CD4-positive, CD25-positive, alpha-beta regulatory T cell (primary cell): Measurements from ENCODE around the gene OR52E6. TPM values are rescaled to one million over a fixed set of nuclear protein-coding genes. Genes with fewer than 3 reads are reported as not detected.
A peak's percentile ranks its signal among the peaks of the same experiment; 100 is the strongest.

Source experiments
- ATAC-seq, 2 donors: fragments of 150-1000 bp; cut with Tn5 transposase; one replicate each; pipeline ENCODE4 v1.10.0; 2021; ENCODE audit warnings: low read depth in 2 of 2, moderate number of reproducible peaks in 2 of 2, moderate library complexity in 1 of 2
- DNase-seq, 3 donors: peaks; one replicate each; pipeline versions ENCODE4 v3.0.0 to v3.0.0-alpha.2; 2012 to 2022; ENCODE audit warnings: mixed read lengths in 1 of 3
- H3K27ac ChIP-seq: one replicate; pipeline ENCODE4 v1.7.0; 2013; ENCODE audit warnings: mild to moderate bottlenecking, low read length; ENCODE audit not compliant: insufficient read depth, poor library complexity, severe bottlenecking
- H3K27me3 ChIP-seq: one replicate; pipeline ENCODE4 v1.7.0; 2013; ENCODE audit warnings: low read length; ENCODE audit not compliant: control insufficient read depth, insufficient read depth
- H3K36me3 ChIP-seq: one replicate; pipeline ENCODE4 v1.7.0; 2013; ENCODE audit warnings: mild to moderate bottlenecking, low read length, moderate library complexity; ENCODE audit not compliant: control insufficient read depth, insufficient read depth
- H3K4me1 ChIP-seq: 2 replicates; pipeline ENCODE4 v1.7.0; 2013; ENCODE audit warnings: mild to moderate bottlenecking, low read length; ENCODE audit not compliant: insufficient read depth, control insufficient read depth, poor library complexity, severe bottlenecking
- H3K4me3 ChIP-seq: one replicate; pipeline ENCODE4 v1.7.0; 2013; ENCODE audit warnings: low read depth, mild to moderate bottlenecking, low read length, moderate library complexity
- H3K9me3 ChIP-seq, 2 experiments: 1 replicate in 1 of 2; 2 replicates in 1 of 2; pipeline ENCODE4 v1.7.0; 2013; ENCODE audit warnings: low read length in 2 of 2, mild to moderate bottlenecking in 1 of 2, moderate library complexity in 1 of 2; ENCODE audit not compliant: control insufficient read depth in 2 of 2
- H3K27ac Mint-ChIP-seq, 3 donors: one replicate each; pipeline ENCODE4 v1.8.0; 2020 to 2022; ENCODE audit warnings: mild to moderate bottlenecking in 3 of 3, mixed read lengths in 3 of 3, moderate library complexity in 2 of 3
- H3K27me3 Mint-ChIP-seq: one replicate; pipeline ENCODE4 v1.8.0; 2022; ENCODE audit warnings: mild to moderate bottlenecking, mixed read lengths
- H3K36me3 Mint-ChIP-seq: one replicate; pipeline ENCODE4 v1.8.0; 2020; ENCODE audit warnings: mixed read lengths
- H3K4me1 Mint-ChIP-seq, 4 donors: one replicate each; pipeline ENCODE4 v1.8.0; 2020 to 2022; ENCODE audit warnings: mixed read lengths in 4 of 4, mild to moderate bottlenecking in 1 of 4
- H3K4me3 Mint-ChIP-seq, 4 donors: one replicate each; pipeline ENCODE4 v1.8.0; 2020 to 2022; ENCODE audit warnings: mild to moderate bottlenecking in 4 of 4, mixed read lengths in 4 of 4, moderate library complexity in 3 of 4
- H3K9me3 Mint-ChIP-seq, 7 donors: one replicate each; pipeline ENCODE4 v1.8.0; 2020 to 2022; ENCODE audit warnings: mixed read lengths in 7 of 7, mild to moderate bottlenecking in 3 of 7, moderate library complexity in 2 of 7
- polyA plus RNA-seq, 4 donors: library from polyadenylated mRNA; unstranded; fragments of 300-500 nt; fragmentation: Illumina TruSeq; gene quantifications; one replicate each; pipeline ENCODE4 v1.2.3, GENCODE V29; 2021
- total RNA-seq: library from RNA; stranded (reverse); gene quantifications from one replicate; pipeline ENCODE4 v1.2.3, GENCODE V29; 2022

The OR52E6 gene
- not detected for total RNA-seq
- not detected for polyA plus RNA-seq

GRCh38 chr11:5841797-5842196 lies at the start of gene OR52E6:
OR52E6 (minus strand) TSS chr11:5841897; CDS start chr11:5841897, 0 bp downstream.
- H3K36me3 Mint-ChIP-seq, result no peaks in the 10 kb centered on the region
- peaks cover 0 to 3% (median 0%) of the 10 kb centered on the region in 7 donors for H3K9me3 Mint-ChIP-seq
- no peak within 1 kb of the TSS for H3K27ac ChIP-seq
- ATAC-seq (no peak), DNase-seq (no peak)
- no peaks in the 10 kb centered on the region for H3K36me3 ChIP-seq
- no peaks in the 10 kb centered on the region for H3K27me3 ChIP-seq
- no peaks in the 10 kb centered on the region for H3K27me3 Mint-ChIP-seq
- H3K4me3 Mint-ChIP-seq, result no peak within 1 kb of the TSS
- no peaks in the 10 kb centered on the region for H3K4me1 ChIP-seq
- no peak within 1 kb of the TSS for H3K27ac Mint-ChIP-seq
- no peak within 1 kb of the TSS for H3K4me3 ChIP-seq
- peaks cover 0 to 2% of the 10 kb centered on the region in 2 experiments for H3K9me3 ChIP-seq
- H3K4me1 Mint-ChIP-seq, result no peaks in the 10 kb centered on the region

- Histone ChIP-seq H3K4me3 (no peak overlapping the region), H3K9me3 (no peaks in the 10 kb centered on the region), H3K27ac (no peak overlapping the region), H3K36me3 (no peaks in the 10 kb centered on the region), H3K4me1 (no peaks in the 10 kb centered on the region), H3K27me3 (no peaks in the 10 kb centered on the region)
- no peaks in the 10 kb centered on the region for H3K4me1 Mint-ChIP-seq
- H3K36me3 Mint-ChIP-seq, result no peaks in the 10 kb centered on the region
- no peak overlapping the region for H3K4me3 Mint-ChIP-seq
- peaks cover 0 to 2% (median 0%) of the 10 kb centered on the region in 7 donors for H3K9me3 Mint-ChIP-seq
- DNase-seq, result peak in 1 of 3 donors; percentile 23
- H3K27ac Mint-ChIP-seq, result no peak overlapping the region
- peaks cover 6% of the 10 kb centered on the region for H3K27me3 Mint-ChIP-seq
- no peak for ATAC-seq
Observed at GRCh38 chr11:5891216-5891800, 49.6 kb upstream of the OR52E6 start.

GRCh38 chr11:5887661-5888060 lies 46.0 kb upstream of the OR52E6 start:
- Mint-ChIP-seq H3K27me3 (peaks cover 4% of the 10 kb centered on the region), H3K4me1 (no peaks in the 10 kb centered on the region), H3K36me3 (no peaks in the 10 kb centered on the region), H3K27ac (no peak overlapping the region), H3K4me3 (no peak overlapping the region), H3K9me3 (peaks cover 0 to 2% (median 0%) of the 10 kb centered on the region in 7 donors)
- Histone ChIP-seq H3K27ac (no peak overlapping the region), H3K9me3 (no peaks in the 10 kb centered on the region), H3K4me3 (no peak overlapping the region), H3K27me3 (no peaks in the 10 kb centered on the region), H3K4me1 (no peaks in the 10 kb centered on the region), H3K36me3 (no peaks in the 10 kb centered on the region)
- ATAC-seq, result no peak
- no peak for DNase-seq

DNA sequence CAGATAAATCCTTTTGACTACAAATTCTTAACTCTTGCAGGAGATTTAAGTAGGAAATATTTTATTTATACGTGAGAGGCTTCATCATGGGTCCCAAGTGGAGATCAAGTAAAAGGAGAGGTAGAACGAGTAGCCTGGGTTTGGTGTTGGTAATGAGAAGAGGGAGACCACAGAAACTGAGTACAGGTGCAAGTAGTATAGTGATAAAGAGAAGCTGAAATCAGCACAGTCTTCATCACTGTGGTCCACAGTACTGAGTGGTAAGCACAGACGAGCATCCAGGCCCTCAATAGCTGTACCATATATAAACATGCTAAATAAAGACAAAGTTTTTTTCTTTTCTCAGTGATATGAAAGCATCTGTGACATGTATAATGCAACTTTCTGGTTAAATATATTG lies 45.5 kb upstream of the OR52E6 start:
- Histone ChIP-seq H3K9me3 (no peaks in the 10 kb centered on the region), H3K4me1 (no peaks in the 10 kb centered on the region), H3K27me3 (no peaks in the 10 kb centered on the region), H3K27ac (no peak overlapping the region), H3K4me3 (no peak overlapping the region), H3K36me3 (no peaks in the 10 kb centered on the region)
- Mint-ChIP-seq H3K9me3 (peaks cover 0 to 2% (median 0%) of the 10 kb centered on the region in 7 donors), H3K4me3 (no peak overlapping the region), H3K36me3 (no peaks in the 10 kb centered on the region), H3K4me1 (no peaks in the 10 kb centered on the region), H3K27me3 (peaks cover 4% of the 10 kb centered on the region), H3K27ac (no peak overlapping the region)
- ATAC-seq (no peak), DNase-seq (no peak)

- no peaks in the 10 kb centered on the region for H3K27me3 ChIP-seq
- no peak overlapping the region for H3K27ac Mint-ChIP-seq
- H3K4me3 ChIP-seq, result no peak overlapping the region
- no peaks in the 10 kb centered on the region for H3K36me3 ChIP-seq
- no peak for DNase-seq
- H3K4me1 Mint-ChIP-seq, result no peaks in the 10 kb centered on the region
- no peaks in the 10 kb centered on the region for H3K36me3 Mint-ChIP-seq
- H3K27me3 Mint-ChIP-seq, result peaks cover 4% of the 10 kb centered on the region
- no peaks in the 10 kb centered on the region for H3K9me3 ChIP-seq
- H3K4me1 ChIP-seq, result no peaks in the 10 kb centered on the region
- H3K9me3 Mint-ChIP-seq, result no peaks in the 10 kb centered on the region
- H3K27ac ChIP-seq, result no peak overlapping the region
- no peak overlapping the region for H3K4me3 Mint-ChIP-seq
- ATAC-seq, result no peak
Observed at GRCh38 chr11:5881756-5882155, 40.1 kb upstream of the OR52E6 start.

DNA sequence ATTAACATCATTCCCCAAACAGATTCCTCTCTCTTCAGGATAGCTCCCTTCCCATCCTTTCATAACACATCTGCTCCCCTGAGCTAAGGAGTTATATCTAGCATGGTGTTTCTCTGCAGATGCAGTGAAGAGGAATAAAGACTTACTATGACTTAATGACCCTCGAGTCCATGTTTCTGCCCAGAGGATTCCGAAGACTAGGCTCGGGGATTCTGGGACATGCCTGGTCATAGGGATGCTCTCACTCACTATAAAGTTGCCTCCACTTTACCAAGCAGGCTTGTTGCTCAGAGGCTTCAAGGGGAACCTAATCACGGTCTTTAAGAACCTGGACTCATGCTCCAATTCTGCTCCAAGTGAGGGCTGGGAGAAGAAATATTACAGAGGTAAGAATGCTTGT lies 38.6 kb upstream of the OR52E6 start, which contains the start of gene OR52E4:
Gene OR52E4 (plus strand): TSS at position 301 of the 400 bp plus-strand sequence. CDS start 3,664 bp downstream, outside the sequence.
- no peaks in the 10 kb centered on the region for H3K9me3 Mint-ChIP-seq
- no peaks in the 10 kb centered on the region for H3K9me3 ChIP-seq
- no peak for ATAC-seq
- H3K4me3 Mint-ChIP-seq, result no peak within 1 kb of the TSS
- H3K27ac ChIP-seq, result no peak within 1 kb of the TSS
- no peaks in the 10 kb centered on the region for H3K36me3 ChIP-seq
- no peaks in the 10 kb centered on the region for H3K4me1 ChIP-seq
- no peaks in the 10 kb centered on the region for H3K27me3 ChIP-seq
- DNase-seq, result no peak
- H3K36me3 Mint-ChIP-seq, result no peaks in the 10 kb centered on the region
- no peak within 1 kb of the TSS for H3K27ac Mint-ChIP-seq
- H3K27me3 Mint-ChIP-seq, result no peaks in the 10 kb centered on the region
- no peak within 1 kb of the TSS for H3K4me3 ChIP-seq
- H3K4me1 Mint-ChIP-seq, result no peaks in the 10 kb centered on the region

DNA sequence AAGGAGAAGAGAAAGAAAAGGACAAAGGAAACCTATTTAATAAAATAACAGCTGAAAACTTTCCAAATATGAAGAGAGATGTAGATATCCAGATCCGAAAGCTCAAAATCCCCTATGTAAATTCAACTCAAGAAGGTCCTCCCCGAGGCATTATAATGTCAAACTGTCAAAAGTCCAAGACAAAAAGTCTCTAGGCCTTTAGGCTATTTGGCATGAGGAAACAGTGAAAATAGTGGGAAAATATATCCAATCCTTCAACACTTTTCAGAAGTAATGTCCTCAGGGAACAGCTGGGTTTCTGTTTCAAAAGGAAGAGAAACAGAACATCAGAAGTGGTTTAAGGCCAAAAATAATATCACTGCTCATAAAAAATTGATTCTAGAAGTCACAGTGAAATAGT lies 36.9 kb upstream of the OR52E6 start:
- Histone ChIP-seq H3K9me3 (no peaks in the 10 kb centered on the region), H3K4me1 (no peaks in the 10 kb centered on the region), H3K4me3 (no peak overlapping the region), H3K27me3 (no peaks in the 10 kb centered on the region), H3K36me3 (no peaks in the 10 kb centered on the region), H3K27ac (no peak overlapping the region)
- ATAC-seq, result no peak
- H3K4me1 Mint-ChIP-seq, result no peaks in the 10 kb centered on the region
- no peak for DNase-seq
- no peaks in the 10 kb centered on the region for H3K27me3 Mint-ChIP-seq
- no peak overlapping the region for H3K4me3 Mint-ChIP-seq
- peaks cover 0 to 5% (median 0%) of the 10 kb centered on the region in 7 donors for H3K9me3 Mint-ChIP-seq
- no peaks in the 10 kb centered on the region for H3K36me3 Mint-ChIP-seq
- H3K27ac Mint-ChIP-seq, result no peak overlapping the region

- H3K9me3 Mint-ChIP-seq, result peaks cover 0 to 5% (median 0%) of the 10 kb centered on the region in 7 donors
- H3K27ac ChIP-seq, result no peak overlapping the region
- no peaks in the 10 kb centered on the region for H3K36me3 Mint-ChIP-seq
- H3K9me3 ChIP-seq, result no peaks in the 10 kb centered on the region
- no peaks in the 10 kb centered on the region for H3K4me1 ChIP-seq
- ATAC-seq, result no peak
- no peaks in the 10 kb centered on the region for H3K4me1 Mint-ChIP-seq
- H3K4me3 Mint-ChIP-seq, result no peak overlapping the region
- no peak overlapping the region for H3K4me3 ChIP-seq
- no peak for DNase-seq
- no peaks in the 10 kb centered on the region for H3K27me3 ChIP-seq
- peaks cover 5% of the 10 kb centered on the region for H3K27me3 Mint-ChIP-seq
- H3K27ac Mint-ChIP-seq, result no peak overlapping the region
- no peaks in the 10 kb centered on the region for H3K36me3 ChIP-seq
Observed at GRCh38 chr11:5865826-5866225, 24.1 kb upstream of the OR52E6 start.
